Measurements from ENCODE around the gene TMEM115. TPM values are rescaled to one million over a fixed set of nuclear protein-coding genes. Genes with fewer than 3 reads are reported as not detected.

Gene TMEM115
- total and polyA plus RNA-seq, 10 of the 15 experiments (the other 5 are each of a cell fraction or from before 2014, with no cell fraction given): 1.9 to 18.7 (median 13.2) TPM

- POLR2A ChIA-PET: interaction anchor here (0.7 to 2.0 kb wide), 3 partner anchors 11 to 18 kb away, joined by 3 to 8 read pairs (median 5); partner anchors contain the start of gene RASSF1
- RAD21 ChIA-PET (ENCODE audit: unreplicated experiment): interaction anchor here (2.3 kb wide), 1 partner anchor 31 kb away, joined by 6 read pairs; the partner anchor contains the start of gene IFRD2
- ATAC-seq (no peak), DNase-seq (ENCODE audit: low read depth, low spot score) (no peak), FAIRE-seq (no peak)
- no TSS peak for BruUV-seq (replicated peaks)
- Histone ChIP-seq H3K9me3 (replicated peaks; ENCODE audit: control insufficient read depth, insufficient read depth, low read length) (no peaks in the 10 kb centered on the region), H2AFZ (ENCODE audit: control insufficient read depth, low read depth, low read length) (no peak overlapping the region), H3K9ac (ENCODE audit: control insufficient read depth, insufficient read depth, low read length) (no peak overlapping the region), H3K4me2 (ENCODE audit: control insufficient read depth, insufficient read depth) (no peak overlapping the region), H3K79me2 (ENCODE audit: control insufficient read depth, insufficient read depth, low read length) (peaks cover 19% of the 10 kb centered on the region), H3K4me3 (no peak overlapping the region), H3K36me3 (ENCODE audit: control insufficient read depth in 2 of 2, insufficient read depth in 2 of 2, low read length in 1 of 2) (peaks cover 0 to 4% of the 10 kb centered on the region in 2 experiments; a peak in 1 of 4 replicates), H3K27ac (ENCODE audit: control insufficient read depth, insufficient read depth) (no peak overlapping the region), H3K4me1 (ENCODE audit: control insufficient read depth, insufficient read depth, low read length) (peaks cover 17% of the 10 kb centered on the region), H3K27me3 (replicated peaks in 1 of 2; ENCODE audit: control insufficient read depth in 2 of 2, insufficient read depth in 2 of 2, low read length in 1 of 2) (no peaks in the 10 kb centered on the region), H4K20me1 (ENCODE audit: control insufficient read depth, insufficient read depth) (no peaks in the 10 kb centered on the region)
- 28% methylated on average over 4 of the region's 4 CpGs for WGBS (ENCODE audit: insufficient coverage, insufficient replicate concordance, low lambda C conversion rate, missing lambda C conversion rate)
- SMC1A ChIA-PET (ENCODE audit: uncharacterized antibody, unreplicated experiment): no interaction called here
- TF ChIP-seq FOXM1 (IDR thresholded peaks at IDR 0.05; ENCODE audit: low read depth, low read length) (no peak), RBBP5 (conservative IDR thresholded peaks at IDR 0.05) (no peak), BCLAF1 (IDR thresholded peaks at IDR 0.05) (no peak), NFIC (IDR thresholded peaks at IDR 0.05; ENCODE audit: low read depth, low read length) (no peak), BHLHE40 (IDR thresholded peaks at IDR 0.05; ENCODE audit: borderline replicate concordance in 1 of 2, low read depth in 2 of 2, low read length in 1 of 2) (no peak), SIX5 (IDR thresholded peaks at IDR 0.05; ENCODE audit: low read depth, low read length, severe bottlenecking) (no peak), RAD21 (IDR thresholded peaks at IDR 0.05; ENCODE audit: insufficient read depth, low read depth, low read length) (no peak), POLR2AphosphoS2 (IDR thresholded peaks at IDR 0.05; ENCODE audit: low read depth, low read length) (no peak), ZNF217 (IDR thresholded peaks at IDR 0.05) (no peak)
- CTCF ChIA-PET: interaction anchor here (1.3 to 5.1 kb wide), 3 partner anchors 13 to 22 kb away, joined by 4 to 72 read pairs (median 11); partner anchors contain the start of genes RASSF1 and ZMYND10
- in situ Hi-C loops (cut with MboI) (no loop called here), intact Hi-C loops (cut with micrococcal nuclease; ENCODE audit: unreplicated experiment) (no loop called here)
Observed at GRCh38 chr3:50323092-50323600, 36.2 kb downstream of the TMEM115 start.
